ENCODE measurements around the gene TMEM263. TPM values are rescaled to one million over a fixed set of nuclear protein-coding genes. Genes with fewer than 3 reads are reported as not detected.

Gene TMEM263
- total and polyA plus RNA-seq, 9 of the 15 experiments (the other 6 are each of a cell fraction or from before 2014, with no cell fraction given) = 12.6 to 36.7 (median 24.4) TPM

DNA sequence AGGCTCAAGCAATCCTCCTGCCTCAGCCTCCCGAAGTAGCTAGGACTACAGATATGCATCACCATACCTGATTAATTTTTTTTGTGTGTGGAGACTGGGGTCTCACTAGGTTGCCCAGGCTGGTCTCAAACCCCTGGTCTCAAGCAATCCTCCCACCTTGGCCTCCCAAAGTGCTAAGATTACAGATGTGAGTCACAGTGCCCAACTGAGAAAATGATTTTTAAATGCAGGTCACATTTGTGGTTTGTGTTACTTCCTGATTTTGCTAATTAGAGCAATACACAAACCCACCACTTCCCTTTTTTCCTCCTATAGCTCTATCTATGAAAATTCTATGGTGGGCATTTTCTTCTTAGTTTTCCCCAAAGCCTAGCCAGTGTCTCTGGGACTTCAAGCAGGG, 45.5 kb upstream of the TMEM263 start (continued):
- TF ChIP-seq RNF2 (IDR thresholded peaks at IDR 0.05) (peak; percentile 57; the same call in 1 of the 2 replicates), ESRRA (IDR thresholded peaks at IDR 0.05; ENCODE audit: borderline replicate concordance, low read depth) (peak; percentile 78; the same call in 1 of the 2 replicates), ZNF644 (tag; IDR thresholded peaks at IDR 0.05; ENCODE audit: low read depth) (0 out of 2 replicates have a peak, but pooled peaks have one; percentile 34), SPI1 (IDR thresholded peaks at IDR 0.05; ENCODE audit: borderline replicate concordance, low read depth, low read length) (peak; percentile 99), HMG20A (CRISPR knock-in tag; conservative IDR thresholded peaks at IDR 0.05) (no peak), ZNF174 (CRISPR knock-in tag; IDR thresholded peaks at IDR 0.05) (no peak), BCL6 (CRISPR knock-in tag; IDR thresholded peaks at IDR 0.05) (no peak), SMARCE1 (IDR thresholded peaks at IDR 0.05) (peak; percentile 48; the same call in 1 of the 2 replicates), ZBTB17 (CRISPR knock-in tag; IDR thresholded peaks at IDR 0.05) (no peak), ZNF224 (CRISPR knock-in tag; IDR thresholded peaks at IDR 0.05) (no peak), FOSL1 (tag; conservative IDR thresholded peaks at IDR 0.05) (peak; percentile 87)
- TF ChIP-seq, protein P1, sequence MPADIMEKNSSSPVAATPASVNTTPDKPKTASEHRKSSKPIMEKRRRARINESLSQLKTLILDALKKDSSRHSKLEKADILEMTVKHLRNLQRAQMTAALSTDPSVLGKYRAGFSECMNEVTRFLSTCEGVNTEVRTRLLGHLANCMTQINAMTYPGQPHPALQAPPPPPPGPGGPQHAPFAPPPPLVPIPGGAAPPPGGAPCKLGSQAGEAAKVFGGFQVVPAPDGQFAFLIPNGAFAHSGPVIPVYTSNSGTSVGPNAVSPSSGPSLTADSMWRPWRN (IDR thresholded peaks at IDR 0.05; ENCODE audit: low read depth) = peak; percentile 77; the same call in 1 of the 2 replicates
- TF ChIP-seq, protein P2, sequence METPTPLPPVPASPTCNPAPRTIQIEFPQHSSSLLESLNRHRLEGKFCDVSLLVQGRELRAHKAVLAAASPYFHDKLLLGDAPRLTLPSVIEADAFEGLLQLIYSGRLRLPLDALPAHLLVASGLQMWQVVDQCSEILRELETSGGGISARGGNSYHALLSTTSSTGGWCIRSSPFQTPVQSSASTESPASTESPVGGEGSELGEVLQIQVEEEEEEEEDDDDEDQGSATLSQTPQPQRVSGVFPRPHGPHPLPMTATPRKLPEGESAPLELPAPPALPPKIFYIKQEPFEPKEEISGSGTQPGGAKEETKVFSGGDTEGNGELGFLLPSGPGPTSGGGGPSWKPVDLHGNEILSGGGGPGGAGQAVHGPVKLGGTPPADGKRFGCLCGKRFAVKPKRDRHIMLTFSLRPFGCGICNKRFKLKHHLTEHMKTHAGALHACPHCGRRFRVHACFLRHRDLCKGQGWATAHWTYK (CRISPR knock-in tag; IDR thresholded peaks at IDR 0.05) = no peak
- TF ChIP-seq, protein P3, sequence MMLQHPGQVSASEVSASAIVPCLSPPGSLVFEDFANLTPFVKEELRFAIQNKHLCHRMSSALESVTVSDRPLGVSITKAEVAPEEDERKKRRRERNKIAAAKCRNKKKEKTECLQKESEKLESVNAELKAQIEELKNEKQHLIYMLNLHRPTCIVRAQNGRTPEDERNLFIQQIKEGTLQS (IDR thresholded peaks at IDR 0.05) = peak; percentile 38; the same call in 1 of the 2 replicates
- TF ChIP-seq, protein P3 (CRISPR knock-in tag; conservative IDR thresholded peaks at IDR 0.05) = no peak
- TF ChIP-seq, protein P4, sequence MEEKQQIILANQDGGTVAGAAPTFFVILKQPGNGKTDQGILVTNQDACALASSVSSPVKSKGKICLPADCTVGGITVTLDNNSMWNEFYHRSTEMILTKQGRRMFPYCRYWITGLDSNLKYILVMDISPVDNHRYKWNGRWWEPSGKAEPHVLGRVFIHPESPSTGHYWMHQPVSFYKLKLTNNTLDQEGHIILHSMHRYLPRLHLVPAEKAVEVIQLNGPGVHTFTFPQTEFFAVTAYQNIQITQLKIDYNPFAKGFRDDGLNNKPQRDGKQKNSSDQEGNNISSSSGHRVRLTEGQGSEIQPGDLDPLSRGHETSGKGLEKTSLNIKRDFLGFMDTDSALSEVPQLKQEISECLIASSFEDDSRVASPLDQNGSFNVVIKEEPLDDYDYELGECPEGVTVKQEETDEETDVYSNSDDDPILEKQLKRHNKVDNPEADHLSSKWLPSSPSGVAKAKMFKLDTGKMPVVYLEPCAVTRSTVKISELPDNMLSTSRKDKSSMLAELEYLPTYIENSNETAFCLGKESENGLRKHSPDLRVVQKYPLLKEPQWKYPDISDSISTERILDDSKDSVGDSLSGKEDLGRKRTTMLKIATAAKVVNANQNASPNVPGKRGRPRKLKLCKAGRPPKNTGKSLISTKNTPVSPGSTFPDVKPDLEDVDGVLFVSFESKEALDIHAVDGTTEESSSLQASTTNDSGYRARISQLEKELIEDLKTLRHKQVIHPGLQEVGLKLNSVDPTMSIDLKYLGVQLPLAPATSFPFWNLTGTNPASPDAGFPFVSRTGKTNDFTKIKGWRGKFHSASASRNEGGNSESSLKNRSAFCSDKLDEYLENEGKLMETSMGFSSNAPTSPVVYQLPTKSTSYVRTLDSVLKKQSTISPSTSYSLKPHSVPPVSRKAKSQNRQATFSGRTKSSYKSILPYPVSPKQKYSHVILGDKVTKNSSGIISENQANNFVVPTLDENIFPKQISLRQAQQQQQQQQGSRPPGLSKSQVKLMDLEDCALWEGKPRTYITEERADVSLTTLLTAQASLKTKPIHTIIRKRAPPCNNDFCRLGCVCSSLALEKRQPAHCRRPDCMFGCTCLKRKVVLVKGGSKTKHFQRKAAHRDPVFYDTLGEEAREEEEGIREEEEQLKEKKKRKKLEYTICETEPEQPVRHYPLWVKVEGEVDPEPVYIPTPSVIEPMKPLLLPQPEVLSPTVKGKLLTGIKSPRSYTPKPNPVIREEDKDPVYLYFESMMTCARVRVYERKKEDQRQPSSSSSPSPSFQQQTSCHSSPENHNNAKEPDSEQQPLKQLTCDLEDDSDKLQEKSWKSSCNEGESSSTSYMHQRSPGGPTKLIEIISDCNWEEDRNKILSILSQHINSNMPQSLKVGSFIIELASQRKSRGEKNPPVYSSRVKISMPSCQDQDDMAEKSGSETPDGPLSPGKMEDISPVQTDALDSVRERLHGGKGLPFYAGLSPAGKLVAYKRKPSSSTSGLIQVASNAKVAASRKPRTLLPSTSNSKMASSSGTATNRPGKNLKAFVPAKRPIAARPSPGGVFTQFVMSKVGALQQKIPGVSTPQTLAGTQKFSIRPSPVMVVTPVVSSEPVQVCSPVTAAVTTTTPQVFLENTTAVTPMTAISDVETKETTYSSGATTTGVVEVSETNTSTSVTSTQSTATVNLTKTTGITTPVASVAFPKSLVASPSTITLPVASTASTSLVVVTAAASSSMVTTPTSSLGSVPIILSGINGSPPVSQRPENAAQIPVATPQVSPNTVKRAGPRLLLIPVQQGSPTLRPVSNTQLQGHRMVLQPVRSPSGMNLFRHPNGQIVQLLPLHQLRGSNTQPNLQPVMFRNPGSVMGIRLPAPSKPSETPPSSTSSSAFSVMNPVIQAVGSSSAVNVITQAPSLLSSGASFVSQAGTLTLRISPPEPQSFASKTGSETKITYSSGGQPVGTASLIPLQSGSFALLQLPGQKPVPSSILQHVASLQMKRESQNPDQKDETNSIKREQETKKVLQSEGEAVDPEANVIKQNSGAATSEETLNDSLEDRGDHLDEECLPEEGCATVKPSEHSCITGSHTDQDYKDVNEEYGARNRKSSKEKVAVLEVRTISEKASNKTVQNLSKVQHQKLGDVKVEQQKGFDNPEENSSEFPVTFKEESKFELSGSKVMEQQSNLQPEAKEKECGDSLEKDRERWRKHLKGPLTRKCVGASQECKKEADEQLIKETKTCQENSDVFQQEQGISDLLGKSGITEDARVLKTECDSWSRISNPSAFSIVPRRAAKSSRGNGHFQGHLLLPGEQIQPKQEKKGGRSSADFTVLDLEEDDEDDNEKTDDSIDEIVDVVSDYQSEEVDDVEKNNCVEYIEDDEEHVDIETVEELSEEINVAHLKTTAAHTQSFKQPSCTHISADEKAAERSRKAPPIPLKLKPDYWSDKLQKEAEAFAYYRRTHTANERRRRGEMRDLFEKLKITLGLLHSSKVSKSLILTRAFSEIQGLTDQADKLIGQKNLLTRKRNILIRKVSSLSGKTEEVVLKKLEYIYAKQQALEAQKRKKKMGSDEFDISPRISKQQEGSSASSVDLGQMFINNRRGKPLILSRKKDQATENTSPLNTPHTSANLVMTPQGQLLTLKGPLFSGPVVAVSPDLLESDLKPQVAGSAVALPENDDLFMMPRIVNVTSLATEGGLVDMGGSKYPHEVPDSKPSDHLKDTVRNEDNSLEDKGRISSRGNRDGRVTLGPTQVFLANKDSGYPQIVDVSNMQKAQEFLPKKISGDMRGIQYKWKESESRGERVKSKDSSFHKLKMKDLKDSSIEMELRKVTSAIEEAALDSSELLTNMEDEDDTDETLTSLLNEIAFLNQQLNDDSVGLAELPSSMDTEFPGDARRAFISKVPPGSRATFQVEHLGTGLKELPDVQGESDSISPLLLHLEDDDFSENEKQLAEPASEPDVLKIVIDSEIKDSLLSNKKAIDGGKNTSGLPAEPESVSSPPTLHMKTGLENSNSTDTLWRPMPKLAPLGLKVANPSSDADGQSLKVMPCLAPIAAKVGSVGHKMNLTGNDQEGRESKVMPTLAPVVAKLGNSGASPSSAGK (IDR thresholded peaks at IDR 0.05) = no peak
